Measurements from ENCODE around the gene CFD. TPM values are rescaled to one million over a fixed set of nuclear protein-coding genes. Genes with fewer than 3 reads are reported as not detected.

The CFD gene
- total and polyA plus RNA-seq, 4 donors = 90.8 to 227 (median 141) TPM

- DNase-seq (no peak), ATAC-seq (ENCODE audit: insufficient read depth, low FRiP score) (no peak)
- Histone ChIP-seq H3K9me3 (ENCODE audit: control insufficient read depth in 4 of 4, insufficient read depth in 3 of 4, low read length in 3 of 4) (no peaks in the 10 kb centered on the region), H3K9ac (ENCODE audit: insufficient read depth in 1 of 2, low read length in 2 of 2) (no peak overlapping the region), H3K4me3 (no peak overlapping the region), H3K4me1 (ENCODE audit: control insufficient read depth in 5 of 5, insufficient read depth in 5 of 5, low read length in 5 of 5) (peaks cover 0 to 13% (median 9%) of the 10 kb centered on the region in 5 donors), H3K36me3 (ENCODE audit: control insufficient read depth in 4 of 4, insufficient read depth in 4 of 4, low read length in 4 of 4) (no peaks in the 10 kb centered on the region), H3K27ac (ENCODE audit: low read depth in 1 of 2, low read length in 1 of 2) (no peak overlapping the region), H3K27me3 (ENCODE audit: control insufficient read depth in 3 of 3, insufficient read depth in 3 of 3, low read length in 2 of 3) (peaks cover 0 to 12% (median 0%) of the 10 kb centered on the region in 3 donors)
- 57 to 62% methylated on average over 25 to 35 of the region's 35 CpGs for WGBS, 2 donors
- no peak for TF ChIP-seq CTCF (IDR thresholded peaks at IDR 0.05; ENCODE audit: control extremely low read depth, extremely low read depth)
Measured at GRCh38 chr19:861141-861755, 1.8 kb downstream of the CFD start.

GRCh38 chr19:861756-862580 is 2.5 kb downstream of the CFD start:
- Histone ChIP-seq H3K4me3 (no peak overlapping the region), H3K27ac (ENCODE audit: low read depth in 1 of 2, low read length in 1 of 2) (no peak overlapping the region), H3K4me1 (ENCODE audit: control insufficient read depth in 5 of 5, insufficient read depth in 5 of 5, low read length in 5 of 5) (peaks cover 0 to 13% (median 9%) of the 10 kb centered on the region in 5 donors), H3K9ac (ENCODE audit: insufficient read depth in 1 of 2, low read length in 2 of 2) (no peak overlapping the region), H3K9me3 (ENCODE audit: control insufficient read depth in 4 of 4, insufficient read depth in 3 of 4, low read length in 3 of 4) (no peaks in the 10 kb centered on the region), H3K27me3 (ENCODE audit: control insufficient read depth in 3 of 3, insufficient read depth in 3 of 3, low read length in 2 of 3) (peaks cover 0 to 12% (median 0%) of the 10 kb centered on the region in 3 donors), H3K36me3 (ENCODE audit: control insufficient read depth in 4 of 4, insufficient read depth in 4 of 4, low read length in 4 of 4) (peaks cover 0 to 1% (median 0%) of the 10 kb centered on the region in 4 donors)
- DNase-seq (peak in 1 of 3 donors; percentile 53), ATAC-seq (ENCODE audit: insufficient read depth, low FRiP score) (peak; percentile 35)
- no peak for TF ChIP-seq CTCF (IDR thresholded peaks at IDR 0.05; ENCODE audit: control extremely low read depth, extremely low read depth)
- 16 to 19% methylated on average over 56 to 60 of the region's 60 CpGs for WGBS, 2 donors

GRCh38 chr19:862581-863314 is 3.3 kb downstream of the CFD start:
- 12 to 20% methylated on average over 38 to 48 of the region's 48 CpGs for WGBS, 2 donors
- Histone ChIP-seq H3K9ac (ENCODE audit: insufficient read depth in 1 of 2, low read length in 2 of 2) (no peak overlapping the region), H3K9me3 (ENCODE audit: control insufficient read depth in 4 of 4, insufficient read depth in 3 of 4, low read length in 3 of 4) (no peaks in the 10 kb centered on the region), H3K36me3 (ENCODE audit: control insufficient read depth in 4 of 4, insufficient read depth in 4 of 4, low read length in 4 of 4) (peaks cover 0 to 6% (median 4%) of the 10 kb centered on the region in 4 donors), H3K4me1 (ENCODE audit: control insufficient read depth in 5 of 5, insufficient read depth in 5 of 5, low read length in 5 of 5) (peaks cover 0 to 13% (median 9%) of the 10 kb centered on the region in 5 donors), H3K4me3 (no peak overlapping the region), H3K27me3 (ENCODE audit: control insufficient read depth in 3 of 3, insufficient read depth in 3 of 3, low read length in 2 of 3) (peaks cover 0 to 12% (median 0%) of the 10 kb centered on the region in 3 donors), H3K27ac (ENCODE audit: low read depth in 1 of 2, low read length in 1 of 2) (peak overlapping the region in 1 of 2 donors; percentile 23)
- no peak for TF ChIP-seq CTCF (IDR thresholded peaks at IDR 0.05; ENCODE audit: control extremely low read depth, extremely low read depth)
- peak; percentile 14 for ATAC-seq (ENCODE audit: insufficient read depth, low FRiP score)
- DNase-seq = peak in 2 of 3 donors; percentile 33 to 72
